ENCODE results near the gene ATP2B3. TPM values are rescaled to one million over a fixed set of nuclear protein-coding genes. Genes with fewer than 3 reads are reported as not detected.

ATP2B3 gene
- total and polyA plus RNA-seq, 4 experiments from 2014 or later = 0.09 TPM; not detected in 3

GRCh38 chrX:153614818-153615217 lies 97.4 kb downstream of the ATP2B3 start:
- ChIA-PET POLR2A (ENCODE audit: partially characterized antibody) (interaction anchor here (1.0 kb wide), 2 partner anchors 14 to 29 kb away, joined by 3 read pairs; no protein-coding TSS in a partner anchor), CTCF (ENCODE audit: partially characterized antibody) (interaction anchor here (1.1 kb wide), 1 partner anchor 10 kb away, joined by 3 read pairs; no protein-coding TSS in a partner anchor)
- H3K4me3 ChIP-seq (ENCODE audit: low read length in 2 of 2) = no peak overlapping the region
- peak overlapping the region; percentile 29 to 90 (median 65) for H3K27ac Mint-ChIP-seq
- no peaks in the 10 kb centered on the region for H3K9me3 ChIP-seq (ENCODE audit: control insufficient read depth in 1 of 2, low read length in 2 of 2)
- no peaks in the 10 kb centered on the region for H3K36me3 ChIP-seq (ENCODE audit: insufficient read depth, low read length)
- peak overlapping the region; percentile 11 to 64 (median 27) for H3K4me3 Mint-ChIP-seq
- H3K36me3 Mint-ChIP-seq = peaks cover 0 to 2% of the 10 kb centered on the region in 2 donors
- DNase-seq = peak in 4 of 5 donors; percentile 12 to 25 (median 15)
- H3K27ac ChIP-seq (ENCODE audit: low read depth, low read length) = no peak overlapping the region
- peaks cover 10 to 28% (median 16%) of the 10 kb centered on the region in 4 donors for H3K4me1 Mint-ChIP-seq
- intact Hi-C loops (cut with micrococcal nuclease) = loop anchor here (10.0 kb wide), 1 partner anchor 110 kb away; the partner anchor contains the start of genes ABCD1 and BCAP31
- H3K27me3 ChIP-seq (ENCODE audit: insufficient read depth, low read length) = no peaks in the 10 kb centered on the region
- H3K4me1 ChIP-seq (ENCODE audit: insufficient read depth, low read length) = peaks cover 19% of the 10 kb centered on the region
- H3K9me3 Mint-ChIP-seq = peaks cover 0 to 6% (median 0%) of the 10 kb centered on the region in 8 donors
- H3K27me3 Mint-ChIP-seq = no peaks in the 10 kb centered on the region

GRCh38 chrX:153620576-153620975 lies 103.1 kb downstream of the ATP2B3 start:
- ChIA-PET CTCF (ENCODE audit: partially characterized antibody) (no interaction called here), POLR2A (ENCODE audit: partially characterized antibody) (no interaction called here)
- Histone ChIP-seq H3K4me3 (ENCODE audit: low read length in 2 of 2) (no peak overlapping the region), H3K36me3 (ENCODE audit: insufficient read depth, low read length) (no peaks in the 10 kb centered on the region), H3K4me1 (ENCODE audit: insufficient read depth, low read length) (peaks cover under 1% of the 10 kb centered on the region), H3K27ac (ENCODE audit: low read depth, low read length) (no peak overlapping the region), H3K9me3 (ENCODE audit: control insufficient read depth in 1 of 2, low read length in 2 of 2) (no peaks in the 10 kb centered on the region), H3K27me3 (ENCODE audit: insufficient read depth, low read length) (no peaks in the 10 kb centered on the region)
- intact Hi-C loops (cut with micrococcal nuclease) = no loop called here
- Mint-ChIP-seq H3K36me3 (no peaks in the 10 kb centered on the region), H3K4me3 (no peak overlapping the region), H3K27me3 (peaks cover 0 to 2% of the 10 kb centered on the region in 2 donors), H3K9me3 (no peaks in the 10 kb centered on the region), H3K4me1 (peaks cover 0 to 4% (median under 1%) of the 10 kb centered on the region in 4 donors), H3K27ac (no peak overlapping the region)
- DNase-seq = no peak

- Histone ChIP-seq H3K27ac (ENCODE audit: low read depth, low read length) (no peak overlapping the region), H3K27me3 (ENCODE audit: insufficient read depth, low read length) (no peaks in the 10 kb centered on the region), H3K4me1 (ENCODE audit: insufficient read depth, low read length) (no peaks in the 10 kb centered on the region), H3K9me3 (ENCODE audit: control insufficient read depth in 1 of 2, low read length in 2 of 2) (no peaks in the 10 kb centered on the region), H3K36me3 (ENCODE audit: insufficient read depth, low read length) (no peaks in the 10 kb centered on the region), H3K4me3 (ENCODE audit: low read length in 2 of 2) (no peak overlapping the region)
- no peak for DNase-seq
- Mint-ChIP-seq H3K4me1 (no peaks in the 10 kb centered on the region), H3K27ac (no peak overlapping the region), H3K27me3 (peaks cover under 1 to 2% of the 10 kb centered on the region in 2 donors), H3K36me3 (no peaks in the 10 kb centered on the region), H3K9me3 (no peaks in the 10 kb centered on the region), H3K4me3 (no peak overlapping the region)
- CTCF ChIA-PET (ENCODE audit: partially characterized antibody) = no interaction called here
- POLR2A ChIA-PET (ENCODE audit: partially characterized antibody) = no interaction called here
- intact Hi-C loops (cut with micrococcal nuclease) = no loop called here
These were observed 104.6 kb downstream of the ATP2B3 start for GRCh38 chrX:153621949-153622598.

- H3K36me3 Mint-ChIP-seq = no peaks in the 10 kb centered on the region
- no peaks in the 10 kb centered on the region for H3K4me1 Mint-ChIP-seq
These were observed 105.3 kb downstream of the ATP2B3 start for GRCh38 chrX:153622661-153623309.

GRCh38 chrX:153623310-153624029 lies 106.0 kb downstream of the ATP2B3 start:
- Histone ChIP-seq H3K27ac (ENCODE audit: low read depth, low read length) (no peak overlapping the region), H3K36me3 (ENCODE audit: insufficient read depth, low read length) (no peaks in the 10 kb centered on the region), H3K27me3 (ENCODE audit: insufficient read depth, low read length) (no peaks in the 10 kb centered on the region), H3K9me3 (ENCODE audit: control insufficient read depth in 1 of 2, low read length in 2 of 2) (no peaks in the 10 kb centered on the region), H3K4me1 (ENCODE audit: insufficient read depth, low read length) (no peaks in the 10 kb centered on the region), H3K4me3 (ENCODE audit: low read length in 2 of 2) (no peak overlapping the region)
- Mint-ChIP-seq H3K27me3 (peaks cover 1 to 2% of the 10 kb centered on the region in 2 donors), H3K27ac (no peak overlapping the region), H3K4me1 (no peaks in the 10 kb centered on the region), H3K36me3 (no peaks in the 10 kb centered on the region), H3K9me3 (no peaks in the 10 kb centered on the region), H3K4me3 (no peak overlapping the region)
- intact Hi-C loops (cut with micrococcal nuclease) = no loop called here
- CTCF ChIA-PET (ENCODE audit: partially characterized antibody) = interaction anchor here (0.9 kb wide), 1 partner anchor 20 kb away, joined by 3 read pairs; no protein-coding TSS in a partner anchor
- DNase-seq = no peak
- POLR2A ChIA-PET (ENCODE audit: partially characterized antibody) = no interaction called here

More at GRCh38 chrX:153622661-153623309, 105.3 kb downstream of the ATP2B3 start:
- CTCF ChIA-PET (ENCODE audit: partially characterized antibody) = interaction anchor here (0.9 kb wide), 1 partner anchor 21 kb away, joined by 3 read pairs; no protein-coding TSS in a partner anchor
- no peak for DNase-seq
- POLR2A ChIA-PET (ENCODE audit: partially characterized antibody) = no interaction called here
- H3K4me3 ChIP-seq (ENCODE audit: low read length in 2 of 2) = no peak overlapping the region
- H3K27ac Mint-ChIP-seq = no peak overlapping the region
- peaks cover 1 to 2% of the 10 kb centered on the region in 2 donors for H3K27me3 Mint-ChIP-seq
- H3K9me3 ChIP-seq (ENCODE audit: control insufficient read depth in 1 of 2, low read length in 2 of 2) = no peaks in the 10 kb centered on the region
- H3K4me1 ChIP-seq (ENCODE audit: insufficient read depth, low read length) = no peaks in the 10 kb centered on the region
- no peaks in the 10 kb centered on the region for H3K9me3 Mint-ChIP-seq
- intact Hi-C loops (cut with micrococcal nuclease) = no loop called here
- no peaks in the 10 kb centered on the region for H3K36me3 ChIP-seq (ENCODE audit: insufficient read depth, low read length)
- H3K27me3 ChIP-seq (ENCODE audit: insufficient read depth, low read length) = no peaks in the 10 kb centered on the region
- H3K27ac ChIP-seq (ENCODE audit: low read depth, low read length) = no peak overlapping the region
- no peak overlapping the region for H3K4me3 Mint-ChIP-seq

GRCh38 chrX:153624196-153625091 lies 107.0 kb downstream of the ATP2B3 start:
- intact Hi-C loops (cut with micrococcal nuclease) = no loop called here
- CTCF ChIA-PET (ENCODE audit: partially characterized antibody) = no interaction called here
- H3K27me3 ChIP-seq (ENCODE audit: insufficient read depth, low read length) = no peaks in the 10 kb centered on the region

More at GRCh38 chrX:153624196-153625091, 107.0 kb downstream of the ATP2B3 start:
- POLR2A ChIA-PET (ENCODE audit: partially characterized antibody) = no interaction called here
- H3K4me3 ChIP-seq (ENCODE audit: low read length in 2 of 2) = no peak overlapping the region
- DNase-seq = no peak
- H3K27ac ChIP-seq (ENCODE audit: low read depth, low read length) = no peak overlapping the region
- Mint-ChIP-seq H3K36me3 (no peaks in the 10 kb centered on the region), H3K4me3 (no peak overlapping the region), H3K4me1 (no peaks in the 10 kb centered on the region), H3K27me3 (peaks cover 1 to 2% of the 10 kb centered on the region in 2 donors), H3K9me3 (no peaks in the 10 kb centered on the region), H3K27ac (no peak overlapping the region)
- H3K4me1 ChIP-seq (ENCODE audit: insufficient read depth, low read length) = no peaks in the 10 kb centered on the region
- no peaks in the 10 kb centered on the region for H3K36me3 ChIP-seq (ENCODE audit: insufficient read depth, low read length)
- no peaks in the 10 kb centered on the region for H3K9me3 ChIP-seq (ENCODE audit: control insufficient read depth in 1 of 2, low read length in 2 of 2)

Measured in CD4-positive, alpha-beta memory T cell (primary cell).